ENCODE results near the gene BOLA3.
"Not testable (repeated sequence)": the region's sequence is repeated elsewhere in the genome, so short reads cannot be mapped to it uniquely, and the experiment has no call there.

Gene BOLA3

GRCh38 chr2:74101574-74102300 lies 46.0 kb downstream of the BOLA3 start:
- DNase-seq: peak; percentile 29

DNA sequence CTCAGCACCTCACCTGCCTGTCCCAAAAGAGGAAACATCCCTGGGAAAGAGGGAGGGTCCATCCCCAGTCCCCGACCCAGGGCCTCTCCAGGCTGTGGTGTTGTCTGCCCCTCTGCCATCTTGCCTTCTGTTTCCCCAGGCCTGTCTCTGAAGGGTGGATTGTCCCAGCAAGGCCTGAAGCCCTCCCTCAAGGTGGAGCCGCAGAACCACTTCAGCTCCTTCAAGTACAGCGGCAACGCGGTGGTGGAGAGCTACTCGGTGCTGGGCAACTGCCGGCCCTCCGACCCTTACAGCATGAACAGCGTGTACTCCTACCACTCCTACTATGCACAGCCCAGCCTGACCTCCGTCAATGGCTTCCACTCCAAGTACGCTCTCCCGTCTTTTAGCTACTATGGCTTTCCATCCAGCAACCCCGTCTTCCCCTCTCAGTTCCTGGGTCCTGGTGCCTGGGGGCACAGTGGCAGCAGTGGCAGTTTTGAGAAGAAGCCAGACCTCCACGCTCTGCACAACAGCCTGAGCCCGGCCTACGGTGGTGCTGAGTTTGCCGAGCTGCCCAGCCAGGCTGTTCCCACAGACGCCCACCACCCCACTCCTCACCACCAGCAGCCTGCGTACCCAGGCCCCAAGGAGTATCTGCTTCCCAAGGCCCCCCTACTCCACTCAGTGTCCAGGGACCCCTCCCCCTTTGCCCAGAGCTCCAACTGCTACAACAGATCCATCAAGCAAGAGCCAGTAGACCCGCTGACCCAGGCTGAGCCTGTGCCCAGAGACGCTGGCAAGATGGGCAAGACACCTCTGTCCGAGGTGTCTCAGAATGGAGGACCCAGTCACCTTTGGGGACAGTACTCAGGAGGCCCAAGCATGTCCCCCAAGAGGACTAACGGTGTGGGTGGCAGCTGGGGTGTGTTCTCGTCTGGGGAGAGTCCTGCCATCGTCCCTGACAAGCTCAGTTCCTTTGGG lies 47.2 kb downstream of the BOLA3 start:
- DNase-seq: no peak

GRCh38 chr2:74099835-74100234 lies 47.9 kb downstream of the BOLA3 start:
- peak; percentile 37 for DNase-seq

DNA sequence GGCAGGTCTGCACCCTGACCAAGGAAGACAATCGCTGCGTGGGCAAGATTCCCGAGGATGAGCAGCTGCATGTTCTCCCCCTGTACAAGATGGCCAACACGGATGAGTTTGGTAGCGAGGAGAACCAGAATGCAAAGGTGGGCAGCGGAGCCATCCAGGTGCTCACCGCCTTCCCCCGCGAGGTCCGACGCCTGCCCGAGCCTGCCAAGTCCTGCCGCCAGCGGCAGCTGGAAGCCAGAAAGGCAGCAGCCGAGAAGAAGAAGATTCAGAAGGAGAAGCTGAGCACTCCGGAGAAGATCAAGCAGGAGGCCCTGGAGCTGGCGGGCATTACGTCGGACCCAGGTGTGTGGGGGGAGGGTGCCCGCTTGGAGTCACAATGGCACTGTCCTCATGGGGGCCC lies 48.4 kb downstream of the BOLA3 start:
- no peak for DNase-seq

- peak; percentile 56 for DNase-seq
Measured at GRCh38 chr2:74097574-74097973, 50.1 kb downstream of the BOLA3 start.

DNA sequence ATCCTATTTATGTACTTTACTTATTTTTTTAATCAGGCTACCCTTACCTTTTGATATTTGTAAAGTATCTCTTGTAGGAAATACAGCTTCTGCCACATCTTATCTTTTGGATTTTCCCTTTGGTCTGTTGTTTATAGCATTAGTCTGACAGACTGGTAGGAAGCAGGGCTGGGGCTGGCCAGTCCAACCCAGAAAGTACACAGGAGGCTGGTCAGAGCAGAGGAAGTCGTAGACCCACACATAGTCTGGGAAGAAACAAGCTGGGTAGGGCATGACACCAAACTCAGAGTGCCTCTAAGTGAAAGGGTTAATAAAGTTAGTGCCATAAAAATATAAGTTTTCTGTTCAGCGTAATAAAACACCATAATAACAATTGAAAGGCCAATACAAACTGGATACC lies 51.7 kb downstream of the BOLA3 start:
- DNase-seq: no peak

DNA sequence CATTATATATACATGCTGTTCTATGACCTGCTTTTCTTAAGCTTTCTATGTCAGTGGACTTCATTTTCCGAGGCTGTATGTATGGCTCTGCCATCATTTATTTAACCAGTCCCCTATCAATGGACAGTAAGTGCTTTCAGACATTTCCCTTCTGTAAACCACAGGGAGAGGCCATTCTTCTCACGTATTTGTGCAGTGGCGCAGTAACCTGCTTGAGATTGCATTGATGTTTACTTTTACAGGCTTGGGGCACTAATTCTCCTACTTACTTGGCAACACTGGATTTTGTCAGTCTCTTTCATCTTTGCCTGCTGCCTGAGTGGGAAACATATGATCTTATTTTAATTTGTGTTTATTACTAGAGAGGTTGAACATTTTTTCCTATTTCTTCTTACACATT lies 52.1 kb downstream of the BOLA3 start:
- DNase-seq: no peak

DNA sequence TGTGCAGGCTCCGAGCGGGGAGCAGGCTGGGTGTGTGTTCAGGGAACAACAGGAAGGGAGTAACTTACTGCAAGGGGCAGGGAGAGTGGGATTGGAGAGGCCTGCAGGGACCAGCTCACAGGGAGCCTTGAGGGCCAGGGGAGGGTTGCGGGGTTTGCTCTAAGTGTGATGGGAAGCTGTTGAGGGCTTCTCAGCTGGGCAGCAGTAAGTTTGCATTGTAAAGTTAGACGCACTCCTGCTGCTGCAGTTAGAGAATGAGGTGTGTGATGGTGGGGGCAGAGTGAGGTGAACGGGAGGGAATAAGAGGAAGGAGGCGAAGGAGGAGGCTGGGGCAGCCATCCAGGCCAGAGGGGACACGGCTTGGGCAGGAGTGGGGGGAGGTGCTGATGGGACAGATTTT lies 53.4 kb downstream of the BOLA3 start:
- no peak for DNase-seq

DNA sequence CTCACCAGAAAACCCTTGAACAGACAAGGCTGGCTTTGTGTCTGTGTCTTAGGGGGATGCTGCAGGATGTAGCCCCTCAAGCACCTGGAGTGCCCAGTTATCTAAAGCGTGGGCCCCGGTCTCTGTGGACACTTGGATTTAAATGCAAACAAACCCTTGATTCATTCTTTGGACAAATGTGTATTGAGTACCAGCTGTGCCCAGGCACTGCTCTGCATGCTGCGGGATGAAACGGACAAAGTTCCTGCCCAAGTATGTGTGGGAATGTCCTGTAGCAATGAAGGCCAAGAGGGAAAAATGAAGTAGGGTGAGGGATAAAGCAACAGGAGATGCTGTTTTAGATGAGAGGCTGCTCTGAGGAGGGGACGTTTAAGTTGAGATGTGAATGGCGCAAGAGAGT lies 53.9 kb downstream of the BOLA3 start:
- no peak for DNase-seq

DNA sequence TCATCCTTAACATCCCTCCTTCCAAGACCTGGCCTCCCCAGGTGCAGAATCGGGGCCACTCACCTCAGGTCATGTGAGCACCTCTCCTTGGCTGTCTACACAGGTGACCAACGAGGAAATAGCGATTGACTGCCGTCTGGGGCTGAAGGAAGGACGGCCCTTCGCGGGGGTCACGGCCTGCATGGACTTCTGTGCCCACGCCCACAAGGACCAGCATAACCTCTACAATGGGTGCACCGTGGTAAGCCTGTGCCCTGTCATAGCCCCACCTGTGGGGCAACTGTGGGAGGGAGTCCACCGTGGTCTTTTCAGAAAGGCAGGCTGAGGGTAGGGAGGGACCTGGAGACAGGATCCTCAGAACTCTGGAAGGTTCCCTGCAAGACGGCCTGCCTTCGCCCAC lies 54.3 kb downstream of the BOLA3 start:
- no peak for DNase-seq

GRCh38 chr2:74092275-74092674 lies 55.4 kb downstream of the BOLA3 start:
- DNase-seq: no peak

GRCh38 chr2:74091391-74091790 lies 56.3 kb downstream of the BOLA3 start:
- DNase-seq: no peak

- DNase-seq: no peak
Measured at GRCh38 chr2:74089816-74090745, 57.6 kb downstream of the BOLA3 start.

GRCh38 chr2:74088676-74089075 lies 59.0 kb downstream of the BOLA3 start:
- not testable (repeated sequence) for DNase-seq

DNA sequence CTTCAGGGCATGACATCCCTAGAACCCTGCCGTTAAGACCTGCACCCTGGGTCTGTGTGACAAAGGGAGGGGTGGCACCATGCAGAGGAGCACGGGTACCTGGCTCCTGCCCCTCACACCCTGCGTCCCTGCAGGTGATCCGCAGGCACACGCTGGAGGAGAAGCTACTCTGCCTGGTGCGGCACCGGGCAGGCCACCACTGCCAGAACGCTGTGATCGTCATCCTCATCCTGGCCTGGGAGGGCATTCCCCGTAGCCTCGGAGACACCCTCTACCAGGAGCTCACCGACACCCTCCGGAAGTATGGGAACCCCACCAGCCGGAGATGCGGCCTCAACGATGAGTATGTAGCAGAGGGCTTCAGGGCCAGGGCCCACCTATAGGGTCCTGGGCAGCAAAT lies 60.0 kb downstream of the BOLA3 start:
- DNase-seq: no peak

DNA sequence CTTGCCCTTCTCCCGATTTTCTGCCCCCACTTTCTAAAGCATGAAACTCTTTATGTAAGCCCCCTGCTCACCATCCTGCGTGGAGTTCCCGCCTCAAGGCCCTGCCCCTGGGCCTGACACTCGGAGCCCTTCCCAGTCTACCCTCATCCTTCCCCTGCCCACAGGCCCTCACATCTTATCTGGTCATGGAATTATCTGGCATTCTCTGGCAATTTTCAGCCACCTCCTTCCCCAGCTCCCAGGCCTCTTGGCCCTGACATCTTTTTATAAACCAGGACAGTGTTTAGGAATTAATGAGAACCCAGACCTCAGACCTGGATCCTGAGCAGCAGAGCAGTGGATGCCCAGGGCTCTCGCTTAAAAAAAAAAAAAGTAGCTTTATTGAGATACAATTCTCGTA lies 61.7 kb downstream of the BOLA3 start:
- DNase-seq: no peak

All from hematopoietic multipotent progenitor cell treated with erythropoietin and hydrocortisone succinate and interleukin-3 and kit ligand, for 4 days (in vitro differentiated cells).